Activated CD8-positive, alpha-beta memory T cell treated with anti-CD3 and anti-CD28 coated beads for 48 hours (primary cell): ENCODE results near the gene CHSY1.
"Not testable (repeated sequence)": the region's sequence is repeated elsewhere in the genome, so short reads cannot be mapped to it uniquely, and the experiment has no call there.

Experiments used
- DNase-seq, 3 experiments: peaks; one replicate each; pipeline ENCODE4 v3.0.0-alpha.2; 2020; ENCODE audit warnings: low read depth in 2 of 3, low spot score in 2 of 3

The CHSY1 gene

GRCh38 chr15:101138086-101138660 is 113.7 kb downstream of the CHSY1 start:
- DNase-seq, result no peak

- DNase-seq, result no peak
Observed at GRCh38 chr15:101137312-101137940, 114.4 kb downstream of the CHSY1 start.

GRCh38 chr15:101136381-101137268 is 115.2 kb downstream of the CHSY1 start:
- DNase-seq, result no peak

GRCh38 chr15:101135532-101136166 is 116.2 kb downstream of the CHSY1 start:
- no peak for DNase-seq

- no peak for DNase-seq
Observed at GRCh38 chr15:101134780-101135179, 117.1 kb downstream of the CHSY1 start.

- DNase-seq, result no peak
Observed at GRCh38 chr15:101133751-101134261, 118.0 kb downstream of the CHSY1 start.

GRCh38 chr15:101133181-101133460 is 118.7 kb downstream of the CHSY1 start:
- no peak for DNase-seq

- no peak for DNase-seq
Observed at GRCh38 chr15:101132390-101133180, 119.3 kb downstream of the CHSY1 start.

GRCh38 chr15:101131489-101132389 is 120.1 kb downstream of the CHSY1 start:
- no peak for DNase-seq

- DNase-seq, result no peak
Observed at GRCh38 chr15:101129851-101130380, 121.9 kb downstream of the CHSY1 start.

GRCh38 chr15:101128221-101129015 is 123.4 kb downstream of the CHSY1 start:
- no peak for DNase-seq

- DNase-seq, result peak in 2 of 3 experiments; percentile 29 to 38
Observed at GRCh38 chr15:101127506-101128076, 124.3 kb downstream of the CHSY1 start.

GRCh38 chr15:101126618-101127505 is 125.0 kb downstream of the CHSY1 start:
- DNase-seq, result no peak

GRCh38 chr15:101125881-101126428 is 125.9 kb downstream of the CHSY1 start:
- not testable (repeated sequence) for DNase-seq
